B cell (primary cell): ENCODE results near the gene NDRG2. TPM values are rescaled to one million over a fixed set of nuclear protein-coding genes. Genes with fewer than 3 reads are reported as not detected.

Experiments
- ATAC-seq: fragments of 200-7000 bp; cut with Tn5 transposase; one replicate; pipeline ENCODE4 v1.10.0; 2021; ENCODE audit warnings: low read depth, mild to moderate bottlenecking, moderate number of reproducible peaks, moderate library complexity
- CTCF ChIA-PET: fragments of 350-600 bp; sonication (Branson Sonifier 250); formaldehyde crosslinking; loops from one replicate; lab custom pipeline; 2021; ENCODE audit warnings: antibody characterized with exemption, inconsistent platforms; lab: Charles Lee
- POLR2A ChIA-PET: fragments of 350-600 bp; sonication (Branson Sonifier 250); formaldehyde crosslinking; loops from one replicate; lab custom pipeline; 2021; ENCODE audit warnings: antibody characterized with exemption; lab: Charles Lee
- DNase-seq: peaks from one replicate; pipeline ENCODE4 v3.0.0; 2013
- H2AFZ ChIP-seq: 2 replicates; pipeline ENCODE4 v1.6.1; 2012; ENCODE audit warnings: mild to moderate bottlenecking, low read depth, low read length; ENCODE audit not compliant: insufficient read depth, poor library complexity, severe bottlenecking
- H3K27ac ChIP-seq, 2 donors: 1 replicate in 1 of 2; 2 replicates in 1 of 2; pipeline ENCODE4 v1.5.1; 2012 to 2013; ENCODE audit warnings: low read length in 2 of 2, mild to moderate bottlenecking in 2 of 2, moderate library complexity in 1 of 2
- H3K27me3 ChIP-seq, 4 experiments: fragments of 200-600 bp in 1 of 4; sonication (generic) in 1 of 4; replicated peaks in 1 of 4; 1 replicate in 2 of 4; 2 replicates in 2 of 4; pipeline versions ENCODE4 v1.6.1 to v1.7.0; 2013 to 2016; ENCODE audit warnings: low read length in 3 of 4, mild to moderate bottlenecking in 2 of 4, mixed read lengths in 1 of 4, moderate library complexity in 1 of 4; ENCODE audit not compliant: insufficient read depth in 4 of 4, control insufficient read depth in 3 of 4; ENCODE audit errors: control extremely low read depth in 1 of 4
- H3K36me3 ChIP-seq, 2 experiments: replicated peaks in 1 of 2; 1 replicate in 1 of 2; 2 replicates in 1 of 2; pipeline versions ENCODE4 v1.6.1 to v1.7.1; 2013; ENCODE audit warnings: low read length in 1 of 2; ENCODE audit not compliant: insufficient read depth in 2 of 2, control insufficient read depth in 1 of 2; ENCODE audit errors: control extremely low read depth in 1 of 2, extremely low read depth in 1 of 2
- H3K4me1 ChIP-seq, 2 donors: fragments of 200-600 bp in 1 of 2; sonication (generic) in 1 of 2; 1 replicate in 1 of 2; 2 replicates in 1 of 2; pipeline versions ENCODE4 v1.5.1 to v1.6.1; 2013 to 2017; ENCODE audit warnings: low read length in 2 of 2; ENCODE audit not compliant: control insufficient read depth in 2 of 2, insufficient read depth in 2 of 2
- H3K4me2 ChIP-seq: replicated peaks from 2 replicates; pipeline ENCODE3; 2012; ENCODE audit warnings: mild to moderate bottlenecking, low read depth, low read length; ENCODE audit not compliant: poor library complexity, severe bottlenecking
- H3K4me3 ChIP-seq, 5 experiments: fragments of 200-600 bp in 1 of 5; sonication (generic) in 1 of 5; 1 replicate in 3 of 5; 2 replicates in 2 of 5; pipeline versions ENCODE4 v1.5.1 to v1.7.0; 2011 to 2016; ENCODE audit warnings: low read length in 4 of 5, mild to moderate bottlenecking in 4 of 5, low read depth in 2 of 5, control low read depth in 1 of 5, moderate library complexity in 1 of 5; ENCODE audit not compliant: insufficient read depth in 1 of 5; ENCODE audit errors: control extremely low read depth in 1 of 5, extremely low read depth in 1 of 5
- H3K79me2 ChIP-seq: fragments of 200-600 bp; sonication (generic); one replicate; pipeline ENCODE4 v1.6.0; 2016; ENCODE audit warnings: low read length; ENCODE audit not compliant: control insufficient read depth, insufficient read depth
- H3K9ac ChIP-seq: fragments of 200-600 bp; sonication (generic); 2 replicates; pipeline ENCODE4 v1.6.1; 2017; ENCODE audit warnings: mild to moderate bottlenecking, low read length, moderate library complexity
- H3K9me3 ChIP-seq, 3 donors: one replicate each; pipeline versions ENCODE4 v1.6.1 to v1.7.1; 2013; ENCODE audit warnings: low read length in 2 of 3; ENCODE audit not compliant: control insufficient read depth in 2 of 3, insufficient read depth in 1 of 3; ENCODE audit errors: control extremely low read depth in 1 of 3
- H4K20me1 ChIP-seq: 2 replicates; pipeline ENCODE4 v1.6.0; 2012; ENCODE audit warnings: mild to moderate bottlenecking, low read length; ENCODE audit not compliant: insufficient read depth, control insufficient read depth, poor library complexity, severe bottlenecking
- H3K27ac Mint-ChIP-seq: one replicate; pipeline ENCODE4 v1.8.0; 2021; ENCODE audit warnings: mixed read lengths
- H3K27me3 Mint-ChIP-seq: one replicate; pipeline ENCODE4 v1.8.0; 2021; ENCODE audit warnings: mixed read lengths
- H3K4me1 Mint-ChIP-seq: one replicate; pipeline ENCODE4 v1.8.0; 2021; ENCODE audit warnings: mixed read lengths
- H3K4me3 Mint-ChIP-seq: one replicate; pipeline ENCODE4 v1.8.0; 2021; ENCODE audit warnings: mixed read lengths
- H3K9me3 Mint-ChIP-seq: one replicate; pipeline ENCODE4 v1.8.0; 2022; ENCODE audit warnings: mixed read lengths; ENCODE audit not compliant: insufficient read depth
- CTCF ChIP-seq: fragments of 200-600 bp; IDR thresholded peaks from one replicate; pipeline ENCODE4 v1.8.0; 2022; ENCODE audit warnings: antibody characterized with exemption, mild to moderate bottlenecking
- EZH2 ChIP-seq: IDR thresholded peaks from 2 replicates; pipeline ENCODE4 v1.6.1; 2012; ENCODE audit warnings: borderline replicate concordance, low read depth, mild to moderate bottlenecking, moderate library complexity, low read length; ENCODE audit not compliant: insufficient read depth, poor library complexity, severe bottlenecking
- WGBS: methylation state at CpG from one replicate; pipeline ENCODE4 v1.1.5; 2013; ENCODE audit warnings: missing lambda C conversion rate; ENCODE audit not compliant: insufficient coverage; 5-methylcytosine and 5-hydroxymethylcytosine counted together
- intact Hi-C: fragments of 100-400 bp; cut with micrococcal nuclease; formaldehyde crosslinking; loops from one replicate; pipeline ENCODE4 v1.10.0; 2022
- polyA plus RNA-seq: library from polyadenylated mRNA; depleted of rRNA; stranded (reverse); fragments of >200 nt; gene quantifications from 2 replicates; pipeline ENCODE4 v1.2.3, GENCODE V29; 2012
- total RNA-seq, 2 donors: library from RNA; stranded (reverse); fragments of 120-200 nt in 1 of 2; gene quantifications; 1 replicate in 1 of 2; 2 replicates in 1 of 2; pipeline versions ENCODE4 v1.2.3 to v1.2.4, GENCODE V29; 2013 to 2022

Gene NDRG2
- total and polyA plus RNA-seq, 2 donors (not counting 1 experiment from before 2014, with no cell fraction given), result 9.5 to 11.8 TPM

GRCh38 chr14:21069388-21070082, 44.7 kb upstream of the NDRG2 start:
- DNase-seq, result peak; percentile 56
- TF ChIP-seq CTCF (no peak), EZH2 (peak; percentile 11)
- H3K27ac ChIP-seq, result no peak overlapping the region

More at GRCh38 chr14:21069388-21070082, 44.7 kb upstream of the NDRG2 start:
- Mint-ChIP-seq H3K27ac (peak overlapping the region; percentile 41), H3K4me1 (peaks cover 44% of the 10 kb centered on the region), H3K27me3 (peaks cover 34% of the 10 kb centered on the region), H3K4me3 (peak overlapping the region; percentile 85), H3K9me3 (no peaks in the 10 kb centered on the region)
- H3K36me3 ChIP-seq, result no peaks in the 10 kb centered on the region
- peak overlapping the region; percentile 70 for H3K9ac ChIP-seq
- ChIA-PET POLR2A (interaction anchor here (2.7 kb wide), 1 partner anchor 35 kb away, joined by 27 read pairs; no protein-coding TSS in a partner anchor), CTCF (interaction anchor here (1.3 to 6.4 kb wide), 11 partner anchors 8 to 67 kb away, joined by 4 to 276 read pairs (median 73); partner anchors contain the start of gene TMEM253)
- WGBS, result 1% methylated on average over 37 of the region's 40 CpGs
- peak overlapping the region; percentile 43 for H2AFZ ChIP-seq
- no peaks in the 10 kb centered on the region for H4K20me1 ChIP-seq
- H3K27me3 ChIP-seq, result peaks cover 0 to 50% (median 18%) of the 10 kb centered on the region in 4 experiments
- ATAC-seq, result no peak
- H3K9me3 ChIP-seq, result peaks cover 0 to 9% (median 0%) of the 10 kb centered on the region in 3 donors
- no peaks in the 10 kb centered on the region for H3K79me2 ChIP-seq
- peaks cover 34 to 40% of the 10 kb centered on the region in 2 donors for H3K4me1 ChIP-seq
- H3K4me3 ChIP-seq, result peak overlapping the region; percentile 8 to 69 (median 53)
- intact Hi-C loops, result loop anchor here (2.0 to 5.0 kb wide), 2 partner anchors 45 to 488 kb away; partner anchors contain the start of gene NDRG2
- peak overlapping the region; percentile 97 for H3K4me2 ChIP-seq
